AG08396 (cell line): ENCODE results near the gene DPYD.
A peak's percentile ranks its signal among the peaks of the same experiment; 100 is the strongest.

ENCODE experiments used
- DNase-seq: peaks from one replicate; pipeline ENCODE4 v3.0.0; 2012; ENCODE audit warnings: low spot score, mixed read lengths

The DPYD gene

DNA sequence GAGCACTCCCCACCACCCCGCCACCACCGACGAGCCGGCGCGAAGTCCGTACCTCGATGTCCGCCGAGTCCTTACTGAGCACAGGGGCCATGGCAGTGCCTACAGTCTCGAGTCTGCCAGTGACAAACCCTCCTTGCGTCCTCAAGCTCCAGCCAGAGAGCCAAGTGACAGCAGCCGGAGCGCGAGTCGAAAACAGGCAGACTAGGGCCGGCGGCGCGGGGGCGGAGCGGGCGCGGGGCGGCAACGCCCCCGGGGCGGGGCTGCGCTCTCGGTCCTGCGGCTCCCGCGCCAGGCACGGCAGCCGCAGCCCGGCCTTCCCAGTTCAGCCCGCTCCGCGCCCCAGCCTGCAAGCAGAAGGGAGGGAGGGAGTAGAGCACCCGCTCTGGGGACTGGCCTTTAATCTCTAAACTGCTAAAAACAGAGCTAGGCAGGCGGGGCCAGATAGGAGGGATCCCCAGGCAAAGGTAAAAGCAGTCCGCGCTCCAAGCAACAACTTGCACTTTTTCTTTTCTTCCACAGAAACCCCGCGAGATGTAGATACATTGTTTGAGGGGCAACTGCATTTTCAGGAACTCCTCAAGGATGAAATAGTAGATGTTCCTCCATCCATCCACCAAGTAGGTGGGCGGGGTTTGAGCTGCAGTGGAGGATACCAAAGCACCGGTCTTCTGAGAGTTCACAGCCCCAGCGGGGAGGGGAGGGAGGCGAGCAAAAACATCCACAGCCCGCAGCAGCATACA, at the start of gene DPYD:
DPYD (minus strand) TSS at position 203 of the 740 bp plus-strand sequence; CDS start at position 91, 112 bp downstream.
- peak; percentile 93 for DNase-seq

GRCh38 chr1:97960470-97960869, 39.6 kb upstream of the DPYD start:
- DNase-seq = no peak

- DNase-seq = no peak
Observed at GRCh38 chr1:97947695-97948094, 26.9 kb upstream of the DPYD start.

GRCh38 chr1:97943354-97943753, 22.5 kb upstream of the DPYD start:
- DNase-seq = peak; percentile 47

DNA sequence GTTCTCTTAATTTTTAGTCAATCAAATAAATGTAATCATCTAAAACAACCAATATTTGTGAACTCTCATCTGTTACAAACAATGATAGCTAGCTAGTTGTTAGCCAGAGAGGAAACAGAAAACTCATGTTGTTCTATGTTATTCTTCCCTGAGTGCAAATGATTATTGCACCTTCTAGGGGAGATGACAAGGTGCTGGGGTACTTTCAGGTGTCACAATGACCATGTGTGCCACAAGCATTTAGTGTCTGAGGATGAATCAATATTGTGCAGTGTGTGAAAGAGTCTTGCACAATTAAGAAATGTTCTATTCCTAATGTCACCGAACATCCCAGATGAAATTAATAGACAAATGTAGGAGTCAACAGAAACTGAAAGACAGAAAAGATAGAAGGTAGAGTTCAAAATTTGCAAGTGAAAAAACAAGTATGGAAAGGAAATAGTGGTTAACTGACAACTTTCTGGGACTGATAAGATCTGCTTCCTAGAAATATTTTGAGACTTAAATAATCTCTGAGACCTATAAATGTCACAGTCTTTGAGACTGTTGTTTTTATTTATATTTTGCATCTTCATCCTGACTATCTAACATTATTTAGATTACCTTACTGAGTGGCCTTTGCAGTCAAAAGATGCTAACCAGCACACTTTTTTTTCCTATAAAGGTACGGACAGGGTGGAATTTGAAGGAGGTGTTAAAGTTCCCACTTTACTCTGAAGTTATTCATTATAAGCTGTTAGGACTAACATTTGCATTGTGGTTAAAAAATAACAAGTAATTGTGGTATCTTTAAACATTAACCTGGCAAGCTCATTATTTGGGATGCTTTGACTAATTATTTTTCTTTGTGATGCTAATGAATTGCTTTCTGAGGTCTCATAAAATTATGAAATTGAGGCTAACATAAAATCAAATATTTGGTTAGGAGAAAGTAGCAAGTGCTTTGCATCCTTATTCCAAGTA, 21.6 kb upstream of the DPYD start:
- no peak for DNase-seq

GRCh38 chr1:97938285-97938642, 17.4 kb upstream of the DPYD start:
- DNase-seq = no peak

- no peak for DNase-seq
Observed at GRCh38 chr1:97936976-97937375, 16.1 kb upstream of the DPYD start.

- DNase-seq = no peak
Observed at GRCh38 chr1:97934491-97934890, 13.7 kb upstream of the DPYD start.

GRCh38 chr1:97929874-97930851, 9.3 kb upstream of the DPYD start:
- no peak for DNase-seq

DNA sequence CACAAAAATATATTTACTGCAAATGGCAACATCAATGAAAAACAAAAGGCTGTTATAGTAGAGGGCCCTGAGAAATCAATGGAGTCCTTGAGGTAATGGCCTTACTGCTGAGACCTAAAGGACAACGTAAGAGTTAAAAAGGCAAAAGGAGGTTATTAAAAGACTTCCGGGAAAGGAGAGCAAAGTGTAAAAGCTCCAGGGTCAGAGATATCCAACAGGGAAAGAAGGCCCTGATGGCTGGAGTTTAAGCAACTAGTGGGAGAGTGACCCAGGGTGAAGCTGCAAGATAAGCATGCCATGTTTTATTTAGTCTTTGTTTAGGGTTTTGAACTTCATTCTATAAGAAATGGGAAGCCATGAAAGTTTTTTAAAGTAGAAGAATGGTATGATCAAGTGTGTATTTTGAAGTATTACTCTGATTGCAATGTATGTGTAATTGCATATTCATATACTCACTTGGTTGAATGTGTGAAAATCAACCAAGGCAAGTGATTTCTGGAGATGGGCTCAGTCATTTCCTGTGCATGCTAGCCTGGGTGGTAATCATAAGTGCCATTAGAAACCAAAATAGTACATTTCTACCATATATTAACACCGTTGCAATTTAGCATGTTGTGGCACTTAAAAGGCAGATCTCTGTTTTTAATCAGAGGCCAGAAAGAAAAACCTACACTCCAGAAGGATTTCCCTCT, 5.3 kb upstream of the DPYD start:
- DNase-seq = no peak

GRCh38 chr1:97925151-97925550, 4.3 kb upstream of the DPYD start:
- no peak for DNase-seq

DNA sequence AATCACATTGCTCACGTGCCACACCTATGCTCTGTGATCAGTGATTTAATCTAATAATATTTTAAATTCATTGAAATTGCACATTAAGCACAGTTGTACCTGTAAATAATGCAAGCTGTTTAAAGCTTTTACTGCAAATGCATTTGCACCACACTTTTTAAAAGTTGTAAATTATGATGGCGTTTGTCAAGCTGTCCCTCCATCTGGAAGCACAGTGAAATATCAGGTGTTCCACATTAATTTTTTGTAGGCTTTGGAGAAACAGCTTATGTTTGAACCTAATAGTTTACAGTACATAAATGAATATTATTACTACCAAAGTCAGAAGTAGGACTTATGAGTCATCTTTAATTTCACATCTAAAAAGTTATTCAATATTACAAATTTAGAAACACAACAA, 3.0 kb upstream of the DPYD start:
- DNase-seq = no peak

DNA sequence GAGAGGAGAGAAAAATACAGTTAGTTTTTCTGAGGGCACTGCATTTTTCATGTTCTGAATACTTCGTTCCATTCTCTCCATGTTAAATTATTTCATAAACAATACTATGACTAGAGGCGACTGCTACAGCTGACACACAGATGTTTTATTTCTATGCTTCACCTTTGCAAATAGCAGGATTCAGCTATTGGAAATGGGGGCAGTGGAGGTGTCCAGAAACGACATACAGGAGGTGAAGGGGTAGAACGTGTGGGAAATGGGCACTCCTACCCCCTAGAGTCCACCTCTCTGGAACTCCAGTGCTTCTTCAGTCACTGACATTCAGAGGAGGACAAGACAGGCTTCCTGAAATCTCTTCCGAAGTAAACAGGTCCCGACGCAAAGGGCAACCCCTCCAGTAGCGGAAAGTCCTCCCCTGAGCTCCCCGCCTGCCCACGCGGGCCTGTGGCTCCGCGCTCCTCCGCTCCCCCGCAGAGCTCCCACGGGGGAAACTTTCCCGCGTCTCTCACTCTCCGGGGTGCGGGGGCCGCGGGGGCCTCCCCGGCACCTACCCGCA, 480 bp downstream of the DPYD start:
- no peak for DNase-seq

DNA sequence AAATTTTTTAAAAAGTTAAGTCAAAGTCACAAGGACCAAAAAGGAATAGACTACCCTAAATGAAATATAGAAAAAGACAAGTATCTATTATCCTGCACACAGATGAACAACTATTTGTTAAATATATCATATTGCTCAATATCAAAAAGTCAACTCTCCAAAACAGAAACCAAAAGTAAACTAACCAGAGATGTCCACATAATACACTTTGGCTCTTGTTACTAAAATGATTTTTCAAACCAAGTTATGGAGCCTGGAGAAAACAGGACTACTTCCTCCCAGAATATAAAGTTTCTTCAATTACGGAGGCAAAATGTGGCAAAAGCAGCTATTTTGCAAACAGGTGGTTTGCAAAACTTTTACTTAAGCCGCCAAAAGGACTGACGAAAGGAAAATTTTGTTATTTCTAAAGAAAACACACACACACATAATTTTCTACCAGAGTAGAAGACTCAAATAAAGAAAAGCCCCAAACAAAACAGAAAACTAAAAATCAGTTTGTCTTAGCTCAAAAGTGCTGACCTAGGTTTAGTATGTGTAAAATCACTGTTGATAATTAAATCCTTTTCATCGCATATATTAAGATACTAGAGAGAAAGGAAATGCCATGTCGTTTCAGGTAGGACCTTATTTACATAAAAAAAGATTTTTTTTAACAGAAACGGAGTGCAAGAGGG, 1.1 kb downstream of the DPYD start:
- DNase-seq = peak; percentile 12

- DNase-seq = no peak
Observed at GRCh38 chr1:97918961-97919360, 1.9 kb downstream of the DPYD start.

DNA sequence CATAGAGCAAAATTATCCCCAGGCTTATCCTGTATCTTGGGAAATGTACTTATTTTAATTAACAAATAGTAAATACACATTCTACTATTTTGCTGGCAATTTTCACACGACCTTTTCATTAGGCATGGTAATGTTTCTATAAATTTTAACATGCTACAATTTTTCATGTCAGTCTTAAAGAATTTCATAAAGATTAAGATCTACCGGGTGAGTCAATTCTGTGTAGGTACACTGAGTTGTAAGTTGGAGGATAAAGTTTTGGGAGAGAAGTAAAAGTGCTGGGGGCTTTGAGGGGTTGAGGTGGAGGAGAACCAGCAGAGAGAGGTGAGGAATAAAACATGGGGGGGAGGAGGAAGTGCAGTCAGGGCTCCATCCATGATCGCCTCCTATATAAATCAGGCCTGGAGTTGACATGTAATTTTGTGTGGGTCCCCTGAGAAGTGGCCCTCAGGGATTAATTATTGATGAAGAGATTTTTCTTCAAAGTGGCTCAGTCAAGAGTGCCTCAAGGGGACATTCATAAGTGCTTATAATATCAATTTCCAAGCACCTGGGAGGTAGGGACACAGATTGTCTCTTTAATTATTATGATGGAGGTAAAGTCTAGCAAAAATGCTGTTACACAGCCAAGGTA, 7.2 kb downstream of the DPYD start:
- no peak for DNase-seq

- DNase-seq = no peak
Observed at GRCh38 chr1:97911266-97912215, 9.3 kb downstream of the DPYD start.

- no peak for DNase-seq
Observed at GRCh38 chr1:97909266-97909665, 11.6 kb downstream of the DPYD start.

DNA sequence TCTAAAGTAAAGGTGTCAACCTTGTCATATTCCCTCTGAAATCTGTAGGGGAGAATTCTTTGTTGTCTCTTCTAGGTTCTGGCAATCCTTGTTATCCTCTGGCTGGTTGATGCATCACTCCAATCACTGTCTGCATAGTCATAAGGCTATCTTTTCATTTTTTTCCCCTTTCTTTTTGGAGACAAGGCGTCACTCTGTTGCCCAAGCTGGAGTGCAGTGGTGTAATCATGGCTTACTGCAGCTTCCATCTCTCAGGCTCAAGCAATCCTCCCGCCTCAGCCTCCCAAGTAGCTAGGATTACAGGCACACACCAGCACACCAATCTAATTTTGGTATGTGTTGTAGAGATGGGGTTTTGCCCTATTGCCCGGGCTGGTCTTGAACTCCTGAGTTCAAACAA, 12.9 kb downstream of the DPYD start:
- no peak for DNase-seq
